AG09319 (cell line): Measurements from ENCODE around the gene C17orf114.

Experiments used
- DNase-seq: peaks from one replicate; pipeline ENCODE4 v3.0.0-alpha.2; 2010; ENCODE audit warnings: low read depth; ENCODE audit errors: extremely low read depth
- CTCF ChIP-seq: IDR thresholded peaks from 2 replicates; pipeline ENCODE4 v1.5.1; 2011; ENCODE audit warnings: low read depth, mild to moderate bottlenecking, inconsistent platforms, low read length, moderate library complexity

Gene C17orf114

GRCh38 chr17:4786516-4786915, 15.6 kb downstream of the C17orf114 start:
- TF ChIP-seq CTCF: no peak
- DNase-seq: no peak

- DNase-seq: no peak
- TF ChIP-seq CTCF: no peak
Observed at GRCh38 chr17:4786106-4786511, 16.0 kb downstream of the C17orf114 start, which contains the start of gene VMO1. Gene VMO1, minus strand, starts transcription at chr17:4786364. Its CDS starts 12 bp downstream, at chr17:4786352.

- TF ChIP-seq CTCF: no peak
- no peak for DNase-seq
Observed at GRCh38 chr17:4785311-4786105, 16.6 kb downstream of the C17orf114 start.

GRCh38 chr17:4782652-4783051, 19.5 kb downstream of the C17orf114 start:
- TF ChIP-seq CTCF: no peak
- no peak for DNase-seq

GRCh38 chr17:4780325-4780955, 21.7 kb downstream of the C17orf114 start:
- TF ChIP-seq CTCF: no peak
- DNase-seq: no peak

GRCh38 chr17:4777969-4778760, 24.0 kb downstream of the C17orf114 start:
- no peak for DNase-seq
- TF ChIP-seq CTCF: no peak
